GM21515 (cell line): ENCODE data around the gene SLC38A8.

Experiments used
- ATAC-seq: cut with Tn5 transposase; IDR thresholded peaks from one replicate; pipeline ENCODE4 v1.9.1; 2021; ENCODE audit not compliant: unreplicated experiment

Gene SLC38A8

GRCh38 chr16:84003038-84003437 is 39.6 kb downstream of the SLC38A8 start:
- no peak for ATAC-seq

GRCh38 chr16:84001726-84002125 is 40.9 kb downstream of the SLC38A8 start:
- no peak for ATAC-seq

- ATAC-seq: no peak
Measured at GRCh38 chr16:84000989-84001642, 41.5 kb downstream of the SLC38A8 start.

- no peak for ATAC-seq
Measured at GRCh38 chr16:83998091-83998490, 44.5 kb downstream of the SLC38A8 start.

- no peak for ATAC-seq
Measured at GRCh38 chr16:83996481-83997252, 45.9 kb downstream of the SLC38A8 start.

GRCh38 chr16:83995754-83996153 is 46.8 kb downstream of the SLC38A8 start:
- ATAC-seq: no peak

GRCh38 chr16:83994703-83995102 is 47.9 kb downstream of the SLC38A8 start:
- ATAC-seq: no peak

- no peak for ATAC-seq
Measured at GRCh38 chr16:83994087-83994486, 48.5 kb downstream of the SLC38A8 start.

- no peak for ATAC-seq
Measured at GRCh38 chr16:83992624-83993023, 50.0 kb downstream of the SLC38A8 start.

GRCh38 chr16:83990492-83990891 is 52.1 kb downstream of the SLC38A8 start:
- ATAC-seq: no peak

- no peak for ATAC-seq
Measured at GRCh38 chr16:83989300-83989699, 53.3 kb downstream of the SLC38A8 start.

- no peak for ATAC-seq
Measured at GRCh38 chr16:83983491-83983890, 59.1 kb downstream of the SLC38A8 start.

GRCh38 chr16:83981799-83982198 is 60.8 kb downstream of the SLC38A8 start:
- no peak for ATAC-seq

GRCh38 chr16:83980794-83981193 is 61.8 kb downstream of the SLC38A8 start:
- no peak for ATAC-seq

- no peak for ATAC-seq
Measured at GRCh38 chr16:83979441-83979840, 63.2 kb downstream of the SLC38A8 start.

GRCh38 chr16:83978401-83978904 is 64.1 kb downstream of the SLC38A8 start:
- no peak for ATAC-seq

- ATAC-seq: no peak
Measured at GRCh38 chr16:83977056-83977815, 65.4 kb downstream of the SLC38A8 start.

- ATAC-seq: no peak
Measured at GRCh38 chr16:83975590-83976260, 66.9 kb downstream of the SLC38A8 start.

GRCh38 chr16:83974475-83974874 is 68.1 kb downstream of the SLC38A8 start:
- no peak for ATAC-seq

GRCh38 chr16:83973581-83974385 is 68.8 kb downstream of the SLC38A8 start:
- no peak for ATAC-seq
